Glutamatergic neuron (in vitro differentiated cells): ENCODE data around the gene TM4SF5. TPM values are rescaled to one million over a fixed set of nuclear protein-coding genes. Genes with fewer than 3 reads are reported as not detected.
A peak's percentile ranks its signal among the peaks of the same experiment; 100 is the strongest.

Experiments
- DNase-seq: peaks from one replicate; pipeline ENCODE4 v3.0.0; 2022
- H3K27ac Mint-ChIP-seq: one replicate; pipeline ENCODE4 v1.8.0; 2020; ENCODE audit warnings: mild to moderate bottlenecking, mixed read lengths, inconsistent platforms; ENCODE audit not compliant: unreplicated experiment
- H3K27me3 Mint-ChIP-seq: one replicate; pipeline ENCODE4 v1.8.0; 2020; ENCODE audit warnings: mild to moderate bottlenecking, moderate library complexity, mixed read lengths, inconsistent platforms; ENCODE audit not compliant: unreplicated experiment
- H3K36me3 Mint-ChIP-seq: one replicate; pipeline ENCODE4 v1.8.0; 2020; ENCODE audit warnings: mild to moderate bottlenecking, mixed read lengths, inconsistent platforms; ENCODE audit not compliant: unreplicated experiment
- H3K4me1 Mint-ChIP-seq: one replicate; pipeline ENCODE4 v1.8.0; 2020; ENCODE audit warnings: mild to moderate bottlenecking, low read depth, mixed read lengths, inconsistent platforms; ENCODE audit not compliant: unreplicated experiment
- H3K4me3 Mint-ChIP-seq: one replicate; pipeline ENCODE4 v1.8.0; 2020; ENCODE audit warnings: mild to moderate bottlenecking, mixed read lengths, inconsistent platforms; ENCODE audit not compliant: unreplicated experiment
- H3K9me3 Mint-ChIP-seq: one replicate; pipeline ENCODE4 v1.8.0; 2020; ENCODE audit warnings: mild to moderate bottlenecking, moderate library complexity, mixed read lengths, inconsistent platforms; ENCODE audit not compliant: unreplicated experiment
- CTCF ChIP-seq: fragments of 200-600 bp; sonication (generic); IDR thresholded peaks from one replicate; pipeline ENCODE4 v1.5.0; 2021; ENCODE audit not compliant: partially characterized antibody, unreplicated experiment
- total RNA-seq: library from RNA; stranded (reverse); fragmentation: NEBNext Ultra II Directional; extraction: Animal tissue kit (Norgen Biotek cat#: 25700); gene quantifications from one replicate; pipeline ENCODE4 v1.2.1, GENCODE V29; 2021; ENCODE audit not compliant: unreplicated experiment

TM4SF5 gene
- total RNA-seq, 1 donor from 2014 or later: not detected

GRCh38 chr17:4751932-4752331 is 19.8 kb upstream of the TM4SF5 start:
- DNase-seq: no peak
- H3K27ac Mint-ChIP-seq: peak overlapping the region; percentile 6
- no peaks in the 10 kb centered on the region for H3K4me1 Mint-ChIP-seq
- H3K36me3 Mint-ChIP-seq: no peaks in the 10 kb centered on the region
- peaks cover 5% of the 10 kb centered on the region for H3K9me3 Mint-ChIP-seq
- no peak for TF ChIP-seq CTCF
- no peak overlapping the region for H3K4me3 Mint-ChIP-seq
- no peaks in the 10 kb centered on the region for H3K27me3 Mint-ChIP-seq

GRCh38 chr17:4753392-4753791 is 18.3 kb upstream of the TM4SF5 start:
- Mint-ChIP-seq H3K27me3 (no peaks in the 10 kb centered on the region), H3K4me3 (no peak overlapping the region), H3K9me3 (peaks cover 5% of the 10 kb centered on the region), H3K4me1 (no peaks in the 10 kb centered on the region), H3K36me3 (no peaks in the 10 kb centered on the region), H3K27ac (no peak overlapping the region)
- TF ChIP-seq CTCF: no peak
- no peak for DNase-seq

GRCh38 chr17:4759776-4760236 is 11.9 kb upstream of the TM4SF5 start:
- no peaks in the 10 kb centered on the region for H3K36me3 Mint-ChIP-seq
- no peak for DNase-seq
- no peak overlapping the region for H3K27ac Mint-ChIP-seq
- H3K4me1 Mint-ChIP-seq: no peaks in the 10 kb centered on the region
- peaks cover 2% of the 10 kb centered on the region for H3K27me3 Mint-ChIP-seq
- no peak overlapping the region for H3K4me3 Mint-ChIP-seq
- H3K9me3 Mint-ChIP-seq: peaks cover 2% of the 10 kb centered on the region
- TF ChIP-seq CTCF: no peak

- Mint-ChIP-seq H3K27ac (no peak overlapping the region), H3K9me3 (no peaks in the 10 kb centered on the region), H3K36me3 (no peaks in the 10 kb centered on the region), H3K4me3 (no peak overlapping the region), H3K27me3 (peaks cover 2% of the 10 kb centered on the region), H3K4me1 (no peaks in the 10 kb centered on the region)
- TF ChIP-seq CTCF: no peak
- DNase-seq: no peak
Measured at GRCh38 chr17:4764595-4764994, 7.1 kb upstream of the TM4SF5 start.

- H3K9me3 Mint-ChIP-seq: no peaks in the 10 kb centered on the region
- H3K4me1 Mint-ChIP-seq: no peaks in the 10 kb centered on the region
- DNase-seq: no peak
- H3K36me3 Mint-ChIP-seq: no peaks in the 10 kb centered on the region
- no peak for TF ChIP-seq CTCF
- no peak overlapping the region for H3K27ac Mint-ChIP-seq
- H3K4me3 Mint-ChIP-seq: no peak overlapping the region
- peaks cover 4% of the 10 kb centered on the region for H3K27me3 Mint-ChIP-seq
Measured at GRCh38 chr17:4766201-4766600, 5.5 kb upstream of the TM4SF5 start.
